HG03460 (cell line): Measurements from ENCODE around the gene DBN1.

ENCODE experiments used
- ATAC-seq: cut with Tn5 transposase; IDR thresholded peaks from one replicate; pipeline ENCODE4 v1.9.1; 2021; ENCODE audit not compliant: unreplicated experiment

DBN1 gene

DNA sequence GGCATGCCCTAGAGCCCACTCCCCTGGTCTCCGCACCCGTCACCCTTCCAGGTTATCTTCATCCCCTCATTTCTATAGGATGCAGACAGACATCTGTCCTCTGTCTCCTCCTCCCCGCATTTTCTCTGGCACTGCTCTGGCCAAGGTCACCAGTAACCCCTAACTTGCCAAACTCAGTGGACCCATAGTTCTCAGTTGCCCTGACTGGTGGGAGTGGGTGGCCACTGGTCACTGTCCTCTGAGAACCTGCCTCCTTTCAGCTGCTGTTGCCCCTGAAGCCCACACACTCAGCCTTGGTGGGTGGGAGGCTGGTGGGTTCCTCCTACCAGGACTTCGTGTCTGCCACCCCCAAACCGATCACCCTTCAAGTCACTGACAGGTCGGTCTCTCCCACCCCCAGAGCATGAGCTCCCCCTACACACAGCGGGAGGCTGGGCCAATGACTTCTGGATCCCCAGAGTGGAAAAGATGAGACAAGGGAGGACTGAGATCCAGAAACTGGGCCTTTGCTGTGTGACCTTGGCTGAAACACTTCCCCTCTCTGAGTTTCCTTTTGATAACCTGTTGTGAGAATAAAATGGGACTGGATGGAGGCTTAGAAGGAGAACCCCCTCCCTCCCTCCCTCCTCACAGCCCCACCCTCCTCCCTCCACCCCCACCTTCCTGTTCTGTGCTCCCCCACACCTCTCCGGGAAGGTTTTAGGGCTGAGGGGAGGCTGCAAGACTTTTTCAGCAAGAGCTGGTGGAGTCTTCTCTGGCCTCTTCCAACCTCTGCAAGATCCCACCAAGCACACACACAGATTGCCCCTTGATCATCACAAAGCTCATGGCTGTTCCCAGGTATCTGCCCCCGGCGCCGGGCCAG lies 2.4 kb upstream of the DBN1 start:
- no peak for ATAC-seq

DNA sequence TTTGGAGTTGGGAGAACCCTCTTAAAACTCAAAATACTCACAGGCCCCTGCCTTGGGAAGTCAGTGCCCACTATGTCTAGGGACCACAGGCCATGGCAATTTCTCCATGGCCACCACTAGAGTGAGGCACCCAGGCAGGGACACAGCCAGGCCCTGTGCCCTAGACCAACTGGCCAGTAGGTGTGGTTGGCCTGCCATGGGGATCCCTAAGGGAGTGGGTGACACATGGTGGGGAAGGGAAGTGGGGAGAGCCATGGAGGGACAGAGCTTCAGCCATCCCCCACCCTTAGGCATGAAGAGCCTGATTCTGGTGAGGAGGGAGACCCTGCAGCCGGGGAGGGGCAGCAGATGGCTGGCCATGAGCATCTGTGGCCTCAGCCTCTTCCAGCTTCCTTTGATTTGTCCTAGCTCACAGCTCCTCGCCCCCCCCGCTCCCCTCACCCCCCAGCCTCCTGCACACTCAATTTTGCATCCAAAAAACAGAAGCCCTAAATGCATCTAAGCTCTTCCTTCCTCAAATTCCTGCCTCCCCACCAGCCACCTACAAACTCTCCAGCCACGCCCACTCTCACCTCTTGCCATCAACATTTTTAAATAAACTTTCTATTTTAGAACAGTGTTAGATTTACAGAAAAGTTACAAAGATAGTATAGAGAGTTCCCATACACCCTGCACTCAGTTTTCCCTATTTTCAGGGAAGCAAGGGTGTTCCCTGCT lies 1.6 kb upstream of the DBN1 start:
- ATAC-seq = no peak

DNA sequence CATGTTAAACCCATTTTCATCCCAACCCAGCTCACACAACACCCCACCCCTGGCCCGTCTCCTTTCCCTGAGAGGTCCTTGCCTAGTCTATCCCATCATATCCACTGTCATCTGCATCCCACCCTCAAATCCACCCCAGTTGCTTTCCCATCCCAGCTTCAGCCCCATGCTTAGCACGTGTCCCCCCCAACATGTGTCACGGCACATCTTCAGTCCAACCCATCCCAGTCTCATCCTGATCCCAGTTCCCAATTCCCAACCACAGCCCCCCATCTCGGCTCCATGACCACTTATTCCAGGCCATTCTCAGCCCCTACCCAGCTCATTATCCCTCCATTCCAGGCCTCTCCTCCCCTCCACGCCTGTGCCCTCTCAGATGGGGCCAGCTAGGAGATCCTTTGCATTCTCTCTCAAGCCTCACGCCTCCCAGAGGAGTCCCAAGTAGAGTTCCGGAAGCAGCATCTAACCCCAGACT lies 605 bp upstream of the DBN1 start:
- no peak for ATAC-seq

DNA sequence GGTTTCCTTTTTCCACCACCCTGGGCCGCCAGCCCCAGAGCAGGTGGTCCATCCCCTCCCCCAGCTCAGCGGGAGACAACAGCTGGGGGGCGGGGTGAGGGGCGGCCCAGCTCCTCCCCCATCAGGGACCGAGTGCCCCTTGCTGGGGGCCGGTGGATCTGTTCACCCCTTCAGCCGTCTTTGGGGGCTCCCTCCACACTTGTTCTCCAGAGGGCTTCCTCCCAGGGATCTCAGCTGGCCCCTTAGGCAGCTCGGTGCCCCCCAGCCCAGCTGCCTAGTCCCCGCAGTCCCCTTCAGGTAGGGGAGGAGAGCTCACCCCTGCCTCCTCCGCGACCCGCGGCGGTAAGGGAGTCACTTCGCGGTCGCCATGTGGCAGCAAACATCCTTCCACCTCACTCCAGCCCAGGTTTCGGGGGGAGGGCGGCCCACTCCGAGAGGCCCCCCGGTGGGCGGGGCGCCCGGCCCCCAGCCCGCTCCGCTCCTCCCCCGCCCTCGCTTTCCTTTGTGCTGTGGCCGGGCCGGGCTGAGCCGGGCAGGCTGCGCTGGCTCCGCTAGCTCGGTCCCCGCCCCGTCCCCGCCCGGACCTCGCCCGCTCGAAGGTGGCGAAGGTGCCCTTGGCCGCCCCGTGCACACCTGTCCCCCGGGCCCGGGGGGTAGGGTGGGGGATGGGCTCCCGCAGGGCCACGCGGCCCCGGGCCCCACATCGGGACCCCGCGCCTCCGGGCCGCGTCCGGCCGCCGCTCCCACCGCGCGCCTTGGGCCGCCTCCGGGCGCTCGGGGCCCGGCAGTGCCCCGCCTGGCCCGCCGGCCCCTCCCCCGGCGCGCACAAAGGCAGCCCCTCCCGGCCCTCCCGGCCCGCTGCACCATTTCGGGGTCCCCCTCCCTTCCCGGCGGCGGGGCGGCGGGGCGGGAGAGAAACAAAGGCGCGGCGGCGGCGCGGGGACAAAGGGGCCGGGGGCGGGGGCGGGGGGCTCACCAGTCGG lies 683 bp downstream of the DBN1 start:
- peak; percentile 48 for ATAC-seq

DNA sequence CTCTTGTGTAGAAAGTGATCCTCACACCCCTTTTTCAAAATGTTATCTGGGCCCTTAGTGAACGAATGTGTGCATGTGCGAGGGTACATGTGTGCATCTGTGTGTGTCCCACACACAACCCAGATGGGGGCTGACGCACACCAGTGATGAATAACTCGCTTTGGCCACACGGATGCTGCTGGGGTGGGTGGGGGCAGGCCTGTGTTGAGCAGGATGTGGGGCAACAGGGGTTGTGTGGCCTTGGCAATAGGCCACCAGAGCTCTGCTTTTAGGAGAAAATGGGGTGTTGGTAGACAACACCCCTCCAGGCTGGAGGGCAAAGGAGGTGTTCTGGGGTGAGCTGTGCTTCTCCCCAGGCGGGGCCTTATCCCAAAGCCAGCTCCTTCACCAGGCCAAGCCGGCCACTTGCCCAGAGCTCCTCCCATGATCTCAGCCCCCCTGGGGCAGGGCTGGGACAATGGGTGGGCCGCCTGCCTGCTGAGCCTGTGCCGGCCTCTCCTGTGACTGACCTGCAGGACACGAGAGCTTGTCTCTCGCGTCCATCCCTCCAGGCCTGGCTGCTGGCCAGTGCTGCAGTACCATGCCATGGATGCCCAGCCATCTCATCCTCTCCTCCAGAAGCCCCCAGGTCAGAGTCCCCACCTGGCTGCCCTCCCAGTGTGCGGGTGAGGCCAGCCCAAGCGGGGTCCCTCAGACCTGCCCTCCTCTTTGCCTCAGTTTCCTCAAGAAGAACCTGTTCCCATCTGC lies 1.7 kb downstream of the DBN1 start:
- no peak for ATAC-seq

DNA sequence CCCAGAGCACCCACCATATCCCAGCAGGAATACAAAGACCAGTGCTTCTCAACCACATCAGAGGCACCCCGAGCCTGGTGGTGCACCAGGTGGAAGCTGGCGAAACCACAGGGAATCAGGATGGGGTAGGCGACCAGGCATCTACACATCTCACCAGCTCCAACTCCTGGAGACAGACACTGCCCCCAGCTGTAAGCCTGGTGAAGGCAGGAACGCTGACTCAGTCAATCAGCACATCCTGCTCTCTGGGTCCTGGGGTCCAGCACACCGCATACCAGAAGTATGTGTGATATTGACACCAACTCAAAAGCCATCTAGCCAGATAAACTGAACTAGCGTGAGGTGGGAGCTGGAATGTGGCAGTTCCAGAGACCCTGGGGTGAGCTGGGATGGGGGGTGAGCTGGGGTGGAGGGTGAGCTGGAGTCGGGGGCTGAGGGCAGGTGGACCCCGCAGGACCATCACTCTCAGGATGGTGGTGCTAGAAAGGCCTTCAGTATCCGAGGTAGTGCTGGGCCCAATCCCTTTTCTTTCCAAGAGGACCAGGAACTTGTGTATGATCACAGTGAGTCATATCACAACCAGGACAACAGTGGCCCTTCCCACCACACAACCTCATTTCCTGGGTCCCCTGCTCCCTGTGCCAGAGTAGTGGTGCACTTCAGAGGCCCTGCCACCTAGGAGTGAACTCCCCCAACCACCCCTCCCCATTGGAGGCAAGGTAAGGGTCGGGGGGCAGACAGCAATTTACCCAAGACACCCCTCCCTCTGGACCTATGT lies 2.5 kb downstream of the DBN1 start:
- no peak for ATAC-seq

DNA sequence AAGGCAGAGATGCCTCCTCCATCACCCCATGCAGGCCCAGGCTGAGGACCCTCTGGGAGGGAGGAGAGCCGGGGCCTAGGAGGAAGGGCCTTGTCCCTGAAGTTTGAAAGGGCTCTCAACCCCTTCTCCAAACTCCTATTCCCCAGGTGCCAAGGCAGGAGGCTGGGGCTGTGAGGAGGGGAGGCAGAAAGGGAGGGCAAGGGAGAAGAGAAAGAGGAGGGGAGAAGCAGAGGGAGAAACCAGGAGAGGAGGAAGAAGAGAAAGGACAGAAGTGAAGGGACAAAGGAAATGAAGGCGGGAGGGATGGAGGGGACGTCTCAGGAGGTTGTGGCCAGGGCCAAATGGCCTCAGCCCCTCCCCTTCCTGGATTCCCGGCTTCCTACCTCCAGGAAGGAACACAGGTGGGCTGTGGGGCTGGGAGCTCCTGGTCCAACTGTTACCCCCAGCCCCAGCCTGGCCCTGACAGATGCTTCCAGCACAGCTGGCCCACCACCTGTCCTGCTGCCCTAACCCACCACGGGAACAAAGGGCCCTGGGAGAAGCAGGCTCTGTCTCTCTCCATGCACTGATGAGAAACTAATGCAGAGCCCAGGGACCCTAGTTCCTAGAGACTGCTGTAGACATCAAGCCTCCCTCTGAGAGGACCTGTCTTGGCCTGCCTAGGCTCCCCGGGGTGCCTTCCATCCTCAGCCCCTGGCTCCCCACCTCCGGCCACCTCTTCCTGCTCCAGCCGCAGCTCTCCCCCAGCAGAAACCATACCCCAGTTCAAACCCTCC lies 3.5 kb downstream of the DBN1 start:
- ATAC-seq = no peak

DNA sequence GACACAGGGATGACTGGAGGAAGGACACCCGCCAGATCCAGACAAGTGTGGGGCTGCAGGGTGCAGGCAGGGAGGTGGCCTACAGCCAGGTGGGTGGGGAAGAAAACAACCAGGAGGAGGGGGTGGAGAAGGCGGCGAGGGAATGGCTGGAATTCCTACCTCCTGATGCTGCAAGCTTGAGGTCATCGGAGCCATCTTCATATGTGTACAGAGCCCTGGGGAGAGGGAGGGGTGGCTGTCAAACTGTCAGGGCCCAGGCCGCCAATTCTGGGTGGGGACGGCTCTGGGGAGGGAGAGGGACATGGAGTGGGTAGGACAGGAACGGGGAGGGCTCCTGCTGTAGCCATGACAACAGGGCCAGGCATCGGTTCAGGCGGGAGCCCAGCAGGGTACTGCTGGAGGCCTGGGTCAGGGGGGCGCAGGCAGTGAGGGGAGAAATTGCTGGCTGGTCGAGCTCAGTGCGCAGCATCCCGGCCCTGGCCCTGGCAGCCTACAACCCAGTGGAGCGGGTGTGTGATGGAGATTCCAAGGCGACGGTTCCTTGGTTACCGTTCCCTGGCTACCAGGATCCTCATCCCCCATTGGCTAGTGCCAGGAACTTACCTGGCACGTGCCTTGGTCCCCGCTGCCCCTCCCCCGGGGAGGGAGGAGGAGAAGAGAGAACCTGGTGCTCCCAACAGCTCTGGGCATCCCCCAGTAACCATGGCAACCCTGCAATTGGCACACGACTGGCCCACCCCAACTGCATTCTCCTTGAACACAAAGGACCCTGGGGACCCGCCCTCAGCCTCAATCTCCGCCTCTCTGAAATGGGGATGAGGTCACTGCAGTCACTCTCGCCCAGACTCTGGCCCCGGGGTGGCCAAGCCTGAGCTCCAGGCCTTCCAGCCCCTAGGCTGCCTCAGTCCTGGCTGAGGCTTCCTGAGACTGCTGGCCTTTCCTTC lies 4.5 kb downstream of the DBN1 start:
- no peak for ATAC-seq

DNA sequence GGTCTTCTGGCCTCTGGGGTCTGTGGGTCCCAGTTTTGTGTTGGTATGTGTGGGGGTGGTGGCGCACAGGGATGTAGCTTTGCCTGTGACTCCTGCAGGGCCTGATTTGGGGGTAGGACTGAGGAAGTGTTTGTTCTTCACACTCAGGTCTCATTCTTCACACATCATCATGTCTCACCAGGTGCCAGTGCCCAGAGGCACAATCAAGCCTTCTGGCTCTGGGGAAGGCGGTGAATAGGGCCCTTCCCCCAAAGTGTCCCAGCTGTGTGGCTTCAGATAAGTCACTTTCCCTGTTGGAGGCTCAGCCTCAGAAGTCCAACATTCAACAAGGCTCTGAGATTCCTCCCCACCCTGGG lies 5.1 kb downstream of the DBN1 start:
- no peak for ATAC-seq

DNA sequence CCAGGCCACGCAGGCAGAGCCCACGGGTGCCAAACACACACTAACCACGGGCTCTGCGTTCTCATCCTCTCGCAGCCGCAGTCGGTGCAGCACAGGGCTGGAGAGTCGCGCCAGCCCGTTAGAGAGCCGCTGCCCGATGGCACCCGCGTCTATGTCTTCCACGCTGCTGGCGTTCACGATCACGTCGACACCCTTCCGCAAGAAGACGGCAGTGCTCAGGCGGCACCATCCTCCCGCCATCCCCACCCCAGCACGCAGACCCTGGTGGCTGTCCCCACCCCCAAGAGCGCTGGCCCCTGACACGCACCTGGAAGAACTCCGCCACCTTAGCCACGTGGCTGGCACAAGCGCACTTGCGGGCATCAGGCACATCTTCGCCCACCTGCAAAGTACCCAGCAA lies 6.0 kb downstream of the DBN1 start:
- ATAC-seq = no peak

DNA sequence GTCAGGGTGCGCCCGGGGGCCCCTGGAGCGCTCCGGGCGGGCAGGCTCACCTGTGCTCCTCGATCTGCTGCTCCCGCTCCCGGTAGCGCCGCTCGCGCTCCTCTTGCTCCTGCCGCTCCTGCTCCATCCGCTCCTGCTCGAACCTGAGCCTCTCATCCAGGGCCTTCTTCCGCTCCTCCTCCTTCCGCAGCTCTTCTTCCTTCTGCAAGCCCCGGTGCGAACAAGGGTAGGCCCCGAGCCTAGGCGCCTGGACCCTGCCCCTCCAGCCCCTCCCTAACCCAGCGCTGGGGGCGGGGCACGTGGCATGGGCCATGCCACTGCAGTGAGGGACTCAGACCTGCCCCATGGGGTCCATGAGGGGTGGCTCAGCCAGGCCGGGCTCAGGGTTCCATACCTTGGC lies 6.6 kb downstream of the DBN1 start:
- ATAC-seq = no peak

DNA sequence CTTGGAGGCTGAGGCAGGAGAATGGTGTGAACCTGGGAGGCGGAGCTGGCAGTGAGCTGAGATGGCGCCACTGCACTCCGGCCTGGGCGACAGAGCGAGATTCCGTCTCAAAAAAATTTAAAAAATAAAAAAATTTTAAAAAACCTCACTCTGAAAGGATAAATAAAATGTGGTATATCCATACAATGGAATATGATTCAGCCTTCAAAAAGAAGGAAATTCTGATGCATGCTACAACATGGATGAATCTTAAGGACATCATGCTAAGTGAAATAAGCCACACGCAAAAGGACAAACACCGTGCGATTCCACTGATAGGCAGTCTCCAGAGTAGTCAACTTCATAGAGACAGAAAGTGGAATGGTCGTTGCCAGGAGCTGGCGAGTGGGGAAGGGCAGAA lies 8.4 kb downstream of the DBN1 start:
- ATAC-seq = no peak

DNA sequence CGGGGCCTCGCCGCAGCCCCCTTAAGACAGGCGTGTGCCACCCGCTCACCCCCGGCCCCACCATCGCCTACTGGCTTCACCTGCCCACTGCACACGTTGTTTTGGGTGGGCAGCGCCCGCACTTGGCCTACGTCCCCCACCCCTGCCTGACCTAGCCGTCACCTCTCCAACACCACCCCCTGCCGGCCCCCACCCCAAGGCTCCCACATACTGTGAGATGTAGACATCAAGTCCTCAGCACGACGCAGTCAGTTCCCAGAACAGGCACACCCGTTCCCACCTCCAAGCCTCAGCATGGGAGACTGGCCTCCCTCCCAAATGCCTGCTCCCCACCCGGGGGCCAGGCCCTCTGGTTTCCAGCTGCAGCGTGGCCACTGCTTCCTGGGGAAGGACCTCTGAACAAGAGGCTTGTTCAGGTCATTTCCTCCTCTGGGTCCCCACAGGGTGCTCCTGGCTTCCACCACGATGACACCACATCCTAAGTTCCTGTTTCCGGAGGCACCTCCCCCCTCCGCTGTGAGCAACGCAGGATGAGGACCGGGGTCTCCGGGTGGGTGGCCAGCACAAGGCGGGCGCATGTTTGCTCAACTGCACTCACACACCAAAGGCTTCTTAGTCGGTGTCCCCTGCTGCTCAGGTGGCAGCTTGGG lies 11.3 kb downstream of the DBN1 start:
- no peak for ATAC-seq

DNA sequence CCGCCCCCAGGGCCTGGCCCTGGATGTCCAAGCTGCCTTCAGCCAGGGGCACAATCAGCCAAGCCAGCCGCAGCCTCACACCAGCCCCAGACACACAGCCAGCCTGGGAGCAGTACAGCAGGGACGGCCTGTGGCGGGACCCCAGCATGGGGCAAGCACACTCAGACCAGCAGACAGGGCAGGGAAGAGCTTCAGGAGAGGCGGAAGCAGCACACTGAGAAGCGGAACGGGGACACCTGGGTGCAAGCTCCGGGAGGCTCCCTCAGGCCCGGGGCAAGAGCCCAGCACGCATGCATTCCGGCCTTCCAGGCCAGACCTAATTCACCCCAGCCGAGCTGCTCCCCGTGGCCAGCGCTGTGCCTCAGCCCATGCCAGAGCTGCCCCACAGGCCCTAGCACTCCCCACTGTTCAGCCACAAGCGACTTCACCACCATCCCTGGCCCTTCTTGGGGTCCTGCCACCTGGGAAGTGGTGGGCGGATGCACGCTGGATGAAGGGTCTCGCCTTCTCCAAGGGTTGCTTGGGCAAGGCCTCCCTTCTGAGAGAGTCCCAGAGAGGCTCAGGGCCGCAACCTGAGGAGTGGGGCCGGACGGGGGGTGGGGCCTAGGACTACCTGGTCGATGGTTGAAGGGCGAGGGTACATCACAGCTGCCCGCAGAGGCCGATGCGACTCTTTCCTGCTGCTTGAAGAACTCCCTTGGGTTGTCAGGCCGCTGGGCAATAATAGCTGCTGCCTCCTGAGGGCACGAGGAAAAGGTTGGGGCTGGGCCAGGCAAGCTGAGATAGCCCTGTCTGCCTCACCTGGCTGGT lies 13.4 kb downstream of the DBN1 start:
- ATAC-seq = no peak

DNA sequence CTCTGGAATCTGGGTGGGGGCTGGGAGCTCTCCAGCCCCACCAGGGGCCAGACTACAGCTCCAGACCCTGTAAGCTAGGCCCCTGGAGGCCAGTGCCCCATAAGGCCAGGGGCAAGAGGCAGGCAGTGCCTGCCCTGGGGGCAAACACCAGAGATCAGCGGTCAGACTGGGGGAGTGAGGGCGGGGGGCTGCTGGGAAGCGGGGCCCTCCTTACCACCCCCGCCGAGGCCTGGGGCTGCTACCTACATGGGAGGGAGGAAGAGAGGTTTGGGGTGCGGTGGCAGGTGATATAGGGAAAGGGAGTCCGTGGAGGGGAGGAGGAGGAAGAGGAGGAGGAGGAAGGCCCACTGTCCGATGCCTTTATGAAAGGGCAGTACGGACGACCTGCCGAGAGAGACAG lies 14.1 kb downstream of the DBN1 start:
- no peak for ATAC-seq

DNA sequence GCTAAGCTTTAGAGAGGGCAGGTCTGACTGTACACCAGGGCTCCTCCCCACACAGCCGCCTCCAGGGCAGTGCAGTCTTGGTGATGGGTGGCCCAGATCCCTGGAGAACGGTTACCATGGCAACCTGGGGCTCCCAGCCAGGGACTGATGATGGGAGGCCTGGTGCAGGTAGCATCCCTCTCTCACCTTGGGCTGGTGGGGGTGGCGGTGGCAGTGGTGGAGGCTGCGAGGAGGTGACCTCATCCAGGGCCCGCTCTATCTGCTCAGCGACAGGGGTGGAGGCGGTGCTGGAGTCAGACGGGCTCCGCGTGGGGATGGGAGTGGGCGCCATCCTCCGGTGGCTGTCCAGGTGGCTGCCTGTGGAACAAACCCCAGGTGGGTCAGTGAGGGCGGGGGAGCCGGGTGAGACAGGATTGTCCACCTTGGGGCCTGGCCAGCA lies 14.5 kb downstream of the DBN1 start:
- no peak for ATAC-seq
